Measurements from ENCODE around the gene RPS16.
A peak's percentile ranks its signal among the peaks of the same experiment; 100 is the strongest.

The RPS16 gene

DNA sequence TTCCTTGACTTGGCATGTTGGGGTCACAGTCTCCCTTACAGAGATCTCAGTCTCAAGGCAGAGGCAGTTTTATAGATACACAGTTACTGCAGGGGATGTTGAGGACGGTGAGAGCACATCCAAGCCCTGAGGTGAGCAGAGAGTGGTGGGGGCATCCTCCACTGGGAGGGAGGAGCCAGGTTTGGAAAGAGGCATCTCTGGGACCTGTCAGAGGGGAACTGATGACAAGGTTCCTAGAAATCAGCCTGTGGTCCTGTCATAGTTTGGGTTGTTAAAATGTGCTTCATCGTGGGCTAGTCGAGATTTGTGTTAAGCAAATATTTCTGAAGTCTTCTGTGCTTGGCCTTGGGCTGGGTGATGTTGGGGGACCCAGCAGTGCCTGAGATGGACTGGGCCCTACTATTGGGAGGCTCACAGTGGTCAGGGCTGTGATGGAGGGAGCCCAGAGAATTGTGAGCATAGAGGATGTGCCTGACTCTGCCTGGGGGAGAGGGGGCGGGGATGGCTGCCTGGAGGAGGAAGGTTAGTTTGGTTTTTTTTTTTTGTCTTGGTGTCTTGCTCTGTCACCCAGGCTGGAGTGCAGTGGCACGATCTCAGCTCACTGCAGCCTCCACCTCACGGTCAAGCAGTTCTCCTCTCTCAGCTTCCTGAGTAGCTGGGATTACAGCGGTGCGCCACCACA is 13.5 kb upstream of the RPS16 start:
- no peak for DNase-seq (ENCODE audit: low read depth)

DNA sequence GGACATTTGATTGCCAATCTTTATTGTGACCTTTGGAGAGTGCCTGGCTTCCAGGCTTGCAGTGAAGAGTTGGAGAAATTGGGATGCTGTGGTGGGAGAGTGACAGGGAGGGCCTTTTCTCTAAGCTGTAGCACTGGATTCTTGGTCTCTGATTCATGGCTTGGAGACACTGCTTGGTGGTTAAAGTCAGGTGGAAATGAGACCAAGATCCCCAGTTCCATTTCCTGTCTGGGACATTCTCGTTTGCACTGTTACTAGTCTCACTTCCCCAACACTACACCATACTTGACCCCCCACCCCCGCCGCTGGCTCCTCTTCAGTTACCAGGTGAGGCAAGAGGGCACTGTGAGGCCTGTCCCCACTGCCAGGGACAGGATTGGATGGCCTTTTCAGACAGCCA is 12.5 kb upstream of the RPS16 start:
- DNase-seq (ENCODE audit: low read depth), result no peak

DNA sequence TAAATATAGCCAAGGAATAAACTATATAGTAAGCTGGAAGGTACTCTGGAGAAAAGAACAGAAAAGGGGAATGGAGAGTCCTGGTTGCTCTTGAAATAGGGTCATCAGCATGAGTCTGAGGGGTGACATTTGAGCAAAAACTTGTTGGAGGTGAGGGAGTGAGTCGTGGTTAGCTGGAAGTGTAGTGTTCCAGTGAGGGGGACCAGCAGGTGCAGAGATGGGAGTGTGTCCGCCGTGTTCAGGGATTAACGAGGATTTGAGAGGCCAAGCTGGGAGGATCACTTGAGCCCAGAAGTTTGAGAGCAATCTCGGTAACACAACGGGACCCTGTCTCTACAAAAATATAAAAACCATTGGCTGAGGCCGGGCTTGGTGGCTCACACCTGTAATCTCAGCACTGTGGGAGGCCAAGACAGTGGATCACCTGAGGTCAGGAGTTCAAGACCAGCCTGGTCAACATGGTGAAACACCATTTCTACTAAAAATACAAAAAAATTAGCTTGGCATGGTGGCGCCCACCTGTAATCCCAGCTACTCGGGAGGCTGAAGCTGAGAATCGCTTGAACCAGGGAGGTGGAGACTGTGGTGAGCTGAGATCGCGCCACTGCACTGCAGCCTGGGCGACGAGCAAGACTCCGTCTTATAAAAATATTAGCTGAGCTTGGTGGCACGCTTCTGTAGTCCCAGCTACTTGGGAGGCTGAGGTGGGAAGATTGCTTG is 10.8 kb upstream of the RPS16 start:
- DNase-seq (ENCODE audit: low read depth), result no peak

DNA sequence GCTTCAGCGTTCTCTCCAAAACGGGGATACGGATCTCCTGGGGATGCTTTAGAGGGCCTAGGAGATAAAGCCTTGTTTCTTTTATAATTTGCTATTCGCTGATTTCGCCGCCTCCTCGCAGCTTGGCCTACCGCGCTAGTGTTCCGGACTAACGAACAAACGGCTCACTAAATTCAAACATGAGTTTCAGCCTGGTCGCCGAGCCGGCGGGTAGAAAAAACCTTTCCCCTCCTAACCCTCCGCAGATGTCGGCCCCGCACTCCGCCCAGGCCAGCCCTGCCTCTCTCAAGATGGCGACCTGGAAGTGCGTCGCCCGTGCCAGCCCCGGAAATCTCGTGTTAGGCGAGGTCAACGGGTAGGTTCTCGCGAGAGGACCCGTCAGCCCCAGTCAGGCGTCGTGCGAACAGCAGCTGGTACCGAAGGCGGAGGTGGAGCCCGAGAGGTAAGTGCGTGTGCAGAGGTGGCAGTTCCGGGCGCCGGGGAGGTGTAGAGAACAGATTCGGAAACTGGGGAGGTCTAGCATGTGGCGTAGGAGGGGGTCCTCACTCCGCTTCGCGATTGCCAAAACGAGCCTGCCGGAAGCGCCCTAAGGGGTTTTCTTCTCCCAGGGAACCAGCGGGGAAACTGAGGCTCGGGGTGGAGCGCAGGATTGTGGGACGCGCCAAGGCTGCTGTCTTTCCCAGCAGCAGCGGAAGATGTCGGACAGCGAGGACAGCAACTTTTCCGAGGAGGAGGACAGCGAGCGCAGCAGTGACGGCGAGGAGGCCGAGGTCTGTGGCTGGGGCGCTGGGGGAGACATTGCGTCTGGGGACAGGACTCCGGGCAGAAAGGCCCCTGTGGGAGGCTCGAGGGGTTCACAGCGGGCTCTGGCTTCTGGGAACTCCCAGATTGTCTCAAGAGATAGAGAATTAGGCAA is 9.7 kb upstream of the RPS16 start, which contains the start of gene SUPT5H:
Gene SUPT5H, plus strand, starts transcription at position 387 of the 916 bp plus-strand sequence. Its CDS starts 309 bp downstream, at position 696.
- DNase-seq (ENCODE audit: low read depth), result peak; percentile 97

DNA sequence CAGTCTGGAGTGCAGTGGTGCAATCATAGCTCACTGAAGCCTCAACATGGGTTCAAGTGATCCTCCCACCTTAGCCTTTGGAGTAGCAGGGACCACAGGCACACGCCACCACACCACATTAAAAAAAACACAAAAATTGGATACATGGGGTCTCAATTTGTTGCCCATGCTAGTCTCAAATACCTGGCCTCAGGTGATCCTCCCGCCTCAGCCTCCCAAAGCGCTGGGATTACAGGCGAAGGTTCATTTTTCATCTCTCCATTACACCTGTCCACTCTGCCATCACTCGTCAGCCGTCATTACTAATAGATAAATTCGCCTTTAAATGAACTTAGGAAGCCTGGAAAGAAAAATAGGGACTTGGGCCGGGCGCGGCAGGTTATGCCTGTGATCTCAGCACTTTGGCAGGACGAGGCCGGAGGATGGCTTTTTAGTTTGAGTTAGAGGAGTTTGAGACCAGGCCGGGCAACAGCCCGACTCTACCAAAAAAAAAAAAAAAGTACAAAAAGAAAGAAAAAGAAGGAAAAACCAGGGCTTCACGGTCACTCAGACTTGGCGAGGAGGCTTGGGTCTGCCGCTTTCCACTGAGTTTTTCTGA is 8.9 kb upstream of the RPS16 start:
- DNase-seq (ENCODE audit: low read depth), result no peak

DNA sequence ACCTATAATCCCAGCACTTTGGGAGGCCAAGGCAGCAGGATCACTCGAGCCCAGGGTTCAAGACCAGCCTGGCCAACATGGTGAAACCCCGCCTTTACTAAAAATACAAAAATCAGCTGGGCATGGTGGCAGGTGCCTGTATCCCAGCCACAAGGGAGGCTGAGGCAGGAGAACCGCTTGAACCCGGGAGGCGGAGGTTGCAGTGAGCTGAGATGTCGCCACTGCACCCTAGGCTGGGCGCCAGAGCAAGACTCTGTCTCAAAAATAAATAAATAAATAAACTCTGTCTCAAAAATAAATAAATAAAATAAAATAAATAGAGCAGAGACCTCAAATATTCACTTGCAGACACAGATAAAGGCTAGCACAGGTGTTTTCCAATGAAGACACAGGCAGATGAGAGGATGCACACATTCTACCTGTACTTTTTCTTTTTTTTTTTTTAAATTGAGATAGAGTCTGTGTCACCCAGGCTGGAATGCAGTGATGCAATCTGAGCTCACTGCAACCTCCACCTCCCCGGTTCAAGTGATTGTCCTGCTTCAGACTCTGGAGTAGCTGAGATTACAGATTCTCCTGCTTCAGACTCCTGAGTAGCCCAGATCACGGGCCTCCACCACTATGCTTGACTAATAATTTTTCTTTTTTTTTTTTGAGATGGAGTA is 2.7 kb upstream of the RPS16 start:
- DNase-seq (ENCODE audit: low read depth), result no peak

DNA sequence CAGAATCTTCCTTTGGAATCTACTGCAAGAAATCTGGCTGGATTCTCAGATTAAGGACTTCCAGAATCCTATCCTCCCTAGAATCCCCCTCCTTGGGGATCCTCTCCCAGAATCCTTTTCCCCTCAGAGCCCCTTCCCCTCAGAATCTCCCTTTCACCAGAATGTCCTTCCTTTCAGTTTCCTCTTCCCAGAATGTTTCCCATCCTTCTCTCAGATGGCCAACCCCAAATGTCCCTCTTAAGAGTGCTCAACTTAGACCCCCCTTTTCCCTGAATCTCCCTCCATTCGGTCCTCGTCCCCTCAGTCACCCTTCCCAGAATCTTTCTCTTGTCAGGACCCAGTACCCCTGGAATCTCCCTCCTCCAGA is 584 bp upstream of the RPS16 start:
- DNase-seq (ENCODE audit: low read depth), result no peak

DNA sequence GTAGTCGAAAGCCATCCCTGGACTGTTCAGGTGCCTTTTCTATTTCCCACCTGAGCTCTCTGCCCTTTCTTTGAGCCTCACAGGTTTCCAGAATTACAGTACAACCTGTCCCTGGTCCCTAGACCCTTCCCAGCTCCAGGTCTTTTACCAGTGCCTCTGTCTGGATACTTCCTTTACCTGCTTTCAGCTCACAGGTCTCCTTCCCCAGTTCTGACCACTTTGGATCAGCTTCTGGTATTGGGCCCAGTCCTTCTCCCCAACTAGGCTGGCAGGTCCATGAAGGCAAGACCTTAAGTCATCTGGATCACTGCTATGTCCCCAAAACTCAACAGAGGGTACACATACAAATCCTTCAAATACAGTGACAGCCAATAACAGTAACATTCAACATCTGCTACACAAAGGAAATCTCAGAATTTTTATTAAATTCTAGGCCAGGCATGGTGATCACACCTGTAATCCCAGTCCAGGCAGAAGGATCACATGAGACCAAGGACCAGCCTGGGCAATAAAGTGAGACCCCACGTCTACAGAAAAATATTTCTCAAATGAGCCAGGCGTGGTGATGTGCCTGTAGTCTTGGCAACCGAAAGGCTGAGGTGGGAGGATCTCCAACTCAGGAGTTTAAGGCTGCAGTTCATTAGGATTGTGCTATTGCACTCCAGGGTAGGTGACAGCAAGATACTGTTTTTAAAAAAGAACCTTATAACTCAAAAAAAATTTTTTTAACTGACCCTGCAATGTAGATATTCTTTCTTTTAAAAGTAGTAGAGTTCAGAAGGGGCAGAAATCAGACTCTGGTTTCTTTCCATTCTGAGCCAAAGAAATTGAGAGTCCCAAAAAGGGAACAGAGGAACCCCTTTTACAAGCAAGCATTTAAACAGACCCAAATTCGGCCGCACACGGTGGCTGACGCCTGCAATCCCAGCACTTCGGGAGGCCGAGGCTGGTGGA is 1.3 kb downstream of the RPS16 start:
- no peak for DNase-seq (ENCODE audit: low read depth)

DNA sequence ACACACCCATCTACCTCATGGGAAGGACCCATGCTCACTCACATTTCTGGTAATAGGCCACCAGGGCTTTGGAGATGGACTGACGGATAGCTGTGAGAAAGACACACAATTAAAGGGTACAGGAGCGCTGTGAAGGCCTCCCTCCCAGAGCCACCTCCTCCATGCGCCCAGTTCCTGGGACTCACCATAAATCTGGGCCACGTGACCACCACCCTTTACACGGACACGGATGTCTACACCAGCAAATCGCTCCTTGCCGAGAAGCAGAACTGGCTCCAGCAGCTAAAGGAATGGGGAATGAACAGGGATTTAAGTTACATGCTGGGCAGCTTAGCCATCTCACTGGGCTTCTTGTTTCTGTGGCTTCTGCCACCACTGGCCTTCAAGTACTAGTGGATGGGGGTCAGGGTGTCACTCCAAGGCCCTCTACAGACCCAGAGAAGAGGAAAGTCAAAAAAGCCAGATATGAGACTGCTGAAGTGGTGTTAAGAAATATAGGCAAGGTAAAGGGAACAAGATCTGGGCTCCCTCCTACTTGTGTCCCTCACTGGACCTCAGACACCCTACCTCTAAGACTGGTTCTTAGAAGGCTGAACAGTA is 2.2 kb downstream of the RPS16 start:
- DNase-seq (ENCODE audit: low read depth), result no peak

DNA sequence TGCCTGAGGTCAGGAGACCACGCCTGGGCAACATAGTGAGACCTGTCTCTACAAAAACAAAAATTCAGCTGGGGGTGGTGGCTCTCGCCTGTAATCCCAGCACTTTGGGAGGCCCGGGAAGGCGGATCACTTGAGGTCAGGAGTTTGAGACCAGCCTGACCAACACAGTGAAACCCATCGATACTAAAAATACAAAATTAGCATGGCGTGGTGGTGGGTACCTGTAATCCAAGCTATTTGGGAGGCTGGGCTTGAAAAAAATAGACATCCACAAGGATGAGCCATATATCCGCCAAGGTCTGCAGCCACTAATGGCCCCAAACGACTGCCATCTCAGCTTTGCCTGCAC is 3.1 kb downstream of the RPS16 start:
- DNase-seq (ENCODE audit: low read depth), result no peak

DNA sequence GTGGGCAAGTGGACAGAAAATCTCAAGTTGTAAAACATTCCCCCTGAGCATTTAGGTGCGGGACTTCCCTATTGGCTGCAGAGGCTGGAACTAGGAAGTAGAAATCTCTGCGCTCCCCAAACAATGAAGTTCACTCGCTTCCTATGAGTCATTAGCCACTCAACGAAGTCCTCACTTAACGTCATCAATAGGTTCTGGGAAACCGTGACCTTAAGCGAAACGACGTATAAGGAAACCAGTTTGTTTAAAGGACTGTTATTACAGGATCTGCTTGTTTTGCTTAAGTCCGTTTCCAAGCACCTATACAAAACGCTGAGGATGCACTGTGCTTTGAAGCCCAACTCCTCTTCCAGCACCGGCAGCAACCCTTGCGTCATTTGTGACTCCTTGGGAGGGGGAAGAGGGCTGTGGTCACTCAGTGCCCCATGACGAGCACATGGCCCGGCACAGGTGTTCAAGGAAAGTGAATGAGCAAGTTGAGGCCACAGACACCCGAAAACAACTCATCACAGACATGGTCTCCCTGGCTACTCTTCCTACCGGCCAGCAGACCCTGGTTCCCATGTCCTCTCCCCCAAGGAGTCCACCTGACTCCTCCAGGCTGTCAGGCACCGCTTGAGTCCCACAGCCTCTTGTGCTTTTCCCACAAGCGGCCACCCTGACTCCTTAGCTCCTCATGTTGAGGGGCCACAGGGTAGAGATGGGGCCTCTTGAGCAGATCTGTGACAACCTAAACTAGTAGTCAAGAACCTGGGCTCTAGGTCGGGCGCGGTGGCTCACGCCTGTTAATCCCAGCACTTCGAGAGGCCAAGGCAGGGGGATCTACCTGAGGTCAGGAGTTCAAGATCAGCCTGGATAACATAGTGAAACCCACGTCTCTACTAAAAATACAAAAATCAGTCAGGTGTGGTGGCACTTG is 4.8 kb downstream of the RPS16 start:
- DNase-seq (ENCODE audit: low read depth), result no peak

DNA sequence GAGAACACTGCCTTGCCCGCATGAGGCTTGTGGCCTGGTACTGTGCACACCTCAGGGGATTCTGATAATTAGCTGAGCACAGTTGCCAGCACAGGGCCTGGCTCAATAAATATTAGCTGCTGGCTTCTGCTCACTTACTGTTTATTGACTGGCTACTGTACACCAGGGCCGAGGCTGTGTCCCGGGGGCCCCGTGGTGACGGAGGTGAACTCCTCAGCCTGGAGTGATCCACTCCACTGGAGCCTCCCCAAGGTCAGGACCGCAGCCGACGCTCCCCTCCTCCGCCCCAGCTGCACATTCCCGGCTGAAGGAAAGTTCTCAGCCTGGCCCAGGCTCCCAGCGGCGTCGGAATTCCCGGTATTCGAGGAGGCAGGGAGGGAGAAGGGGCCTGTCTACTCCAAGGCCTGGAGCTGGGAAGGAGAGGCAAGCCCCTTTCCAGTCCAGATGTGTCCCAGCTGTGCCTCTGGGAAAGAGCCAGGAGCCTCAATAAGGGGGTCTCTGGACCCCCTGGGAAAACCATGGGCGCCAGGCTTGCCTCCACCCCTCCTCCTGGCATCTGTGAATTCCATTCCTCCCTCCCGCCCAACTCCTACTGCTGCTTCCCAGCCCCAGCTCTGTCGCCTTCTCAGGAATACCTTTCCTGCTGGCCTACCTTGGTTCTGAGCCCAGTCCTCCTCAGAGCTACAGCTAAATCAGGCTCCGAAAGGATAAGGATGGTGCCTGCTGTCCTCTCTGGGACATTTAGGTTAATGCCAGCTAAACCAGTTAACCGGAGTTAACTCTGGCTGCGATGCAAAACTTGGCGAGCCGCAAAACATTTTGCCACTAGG is 7.3 kb downstream of the RPS16 start:
- no peak for DNase-seq (ENCODE audit: low read depth)

DNA sequence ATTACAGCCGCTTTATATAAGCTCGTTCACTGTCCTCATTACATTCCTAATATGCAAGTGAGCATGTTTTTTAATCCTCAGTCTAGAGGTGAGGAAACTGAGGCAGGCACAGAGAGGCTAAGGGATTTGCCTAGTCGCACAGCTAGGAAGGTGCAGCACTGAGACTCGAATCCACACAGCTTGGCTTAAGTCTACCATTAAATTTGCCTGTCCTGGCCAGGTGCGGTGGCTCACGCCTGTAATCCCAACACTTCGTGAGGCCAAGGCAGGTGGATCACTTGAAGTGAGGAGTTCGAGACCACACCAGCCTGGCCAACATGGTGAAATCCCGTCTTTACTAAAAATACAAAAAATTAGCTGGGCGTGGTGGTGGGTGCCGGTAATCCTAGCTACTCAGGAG is 8.0 kb downstream of the RPS16 start:
- no peak for DNase-seq (ENCODE audit: low read depth)

DNA sequence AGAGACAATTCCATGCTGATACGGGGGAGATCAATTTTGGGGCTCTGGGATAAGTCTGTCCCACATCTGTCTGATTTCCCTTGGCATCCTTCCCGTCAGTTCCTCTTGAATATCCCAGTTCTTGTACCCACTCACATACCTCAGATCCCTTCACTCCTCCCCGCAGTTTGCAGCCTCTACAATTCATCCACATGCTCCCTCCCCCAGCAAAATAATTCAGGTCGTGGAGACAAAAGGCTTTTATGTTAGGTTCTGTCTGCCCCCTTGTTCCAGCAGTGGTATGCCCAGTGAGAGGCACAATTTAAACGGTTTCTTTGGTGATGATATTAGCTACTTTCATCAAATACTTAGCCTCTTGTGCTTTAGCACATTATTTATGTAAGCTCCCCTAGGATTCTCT is 9.6 kb downstream of the RPS16 start:
- DNase-seq (ENCODE audit: low read depth), result no peak

DNA sequence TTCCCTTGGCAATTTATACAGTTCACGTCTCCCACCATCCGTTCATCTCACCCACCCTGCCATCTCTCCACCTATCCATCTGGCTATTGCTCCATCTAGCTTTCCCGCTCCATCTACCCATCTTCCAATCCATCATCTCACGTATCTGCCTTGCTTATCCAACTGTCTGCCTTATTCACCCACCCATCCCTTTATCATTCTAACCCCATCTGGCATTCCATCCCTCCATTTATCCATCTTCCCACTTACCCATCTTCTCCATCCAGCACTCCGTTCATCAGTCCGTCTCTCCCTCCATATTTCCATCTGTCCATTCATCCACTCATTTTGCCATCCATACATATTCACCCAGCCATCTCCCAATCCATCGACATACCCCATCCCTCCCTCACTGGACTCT is 10.0 kb downstream of the RPS16 start:
- no peak for DNase-seq (ENCODE audit: low read depth)

DNA sequence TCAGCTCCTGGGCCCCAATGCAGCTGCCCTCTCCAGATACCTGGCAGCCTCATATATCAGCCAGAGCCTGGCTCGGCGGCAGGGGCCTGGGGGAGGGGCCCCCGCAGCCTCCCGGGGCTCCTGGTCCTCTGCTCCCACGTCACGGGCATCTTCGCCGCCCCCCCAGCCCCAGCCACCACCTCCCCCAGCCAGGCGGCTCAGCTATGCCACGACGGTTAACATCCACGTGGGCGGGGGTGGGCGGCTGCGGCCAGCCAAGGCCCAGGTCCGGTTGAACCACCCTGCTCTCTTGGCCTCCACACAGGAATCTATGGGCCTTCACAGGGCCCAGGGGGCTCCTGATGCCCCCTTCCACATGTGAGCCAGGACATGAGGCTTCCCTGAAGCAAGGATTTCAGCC is 10.8 kb downstream of the RPS16 start:
- no peak for DNase-seq (ENCODE audit: low read depth)

DNA sequence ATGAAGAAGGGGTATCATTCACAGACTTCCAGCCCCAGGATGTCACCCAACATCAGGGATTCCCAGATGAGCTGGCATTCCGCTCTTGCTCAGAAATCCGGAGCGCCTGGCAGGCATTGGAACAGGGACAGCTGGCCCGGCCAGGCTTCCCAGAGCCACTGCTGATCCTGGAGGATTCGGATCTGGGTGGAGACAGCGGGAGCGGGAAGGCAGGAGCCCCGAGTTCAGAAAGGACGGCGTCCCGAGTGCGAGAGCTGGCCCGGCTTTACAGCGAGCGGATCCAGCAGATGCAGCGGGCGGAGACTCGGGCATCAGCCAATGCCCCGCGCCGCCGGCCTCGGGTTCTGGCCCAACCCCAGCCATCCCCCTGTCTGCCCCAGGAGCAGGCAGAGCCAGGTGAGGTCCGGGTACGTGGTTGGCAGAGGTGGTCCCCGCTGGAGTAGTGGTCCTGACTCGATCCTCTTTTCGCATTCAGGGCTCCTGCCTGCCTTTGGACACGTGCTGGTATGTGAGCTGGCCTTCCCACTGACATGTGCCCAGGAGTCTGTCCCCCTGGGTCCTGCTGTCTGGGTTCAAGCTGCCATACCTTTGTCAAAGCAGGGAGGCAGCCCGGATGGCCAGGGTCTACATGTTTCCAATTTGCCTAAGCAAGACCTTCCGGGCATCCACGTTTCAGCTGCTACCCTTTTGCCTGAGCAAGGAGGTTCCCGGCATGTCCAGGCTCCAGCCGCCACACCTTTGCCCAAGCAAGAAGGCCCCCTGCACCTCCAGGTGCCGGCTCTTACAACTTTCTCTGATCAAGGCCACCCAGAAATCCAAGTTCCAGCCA is 12.3 kb downstream of the RPS16 start:
- DNase-seq (ENCODE audit: low read depth), result no peak

Data from CMK (cell line).